ENCODE data around the gene GORAB. TPM values are rescaled to one million over a fixed set of nuclear protein-coding genes. Genes with fewer than 3 reads are reported as not detected.

The GORAB gene
- total and polyA plus RNA-seq, 2 of the 8 experiments (the other 6 are each of a cell fraction or from before 2014, with no cell fraction given): 4.0 to 9.6 TPM

DNA sequence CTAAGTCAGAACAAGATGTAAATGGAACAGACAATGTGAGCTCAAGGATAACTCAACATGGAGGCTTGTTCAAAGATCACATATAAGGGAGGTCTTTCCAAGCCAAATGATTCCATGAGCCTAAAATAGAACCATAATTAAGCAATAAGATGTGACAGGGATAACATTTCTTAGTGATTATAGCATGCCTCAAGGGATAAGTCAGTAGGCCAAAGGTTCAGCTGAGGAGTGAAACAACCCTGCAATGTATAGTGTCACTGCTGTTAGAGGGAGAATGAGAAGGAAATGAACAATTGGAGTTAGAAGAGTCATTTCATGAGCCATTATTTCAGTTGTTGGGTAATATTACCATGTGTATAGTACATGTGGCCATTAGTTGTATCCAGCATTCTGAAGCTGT, 25.0 kb downstream of the GORAB start:
- Histone ChIP-seq H3K9me3 (ENCODE audit: insufficient read depth in 2 of 2, low read depth in 1 of 2, low read length in 1 of 2) (no peaks in the 10 kb centered on the region), H3K56ac (replicated peaks; ENCODE audit: insufficient read length, low read depth, low read length) (no peak overlapping the region), H3K36me3 (ENCODE audit: control insufficient read depth in 2 of 4, insufficient read depth in 4 of 4, low read length in 3 of 4) (peaks cover 0 to 11% (median 4%) of the 10 kb centered on the region in 4 experiments; a peak in 4 of 8 replicates), H2BK5ac (ENCODE audit: low read depth, low read length) (no peak overlapping the region), H4K8ac (ENCODE audit: extremely low read depth, insufficient read depth, low read length) (no peak overlapping the region), H3K4me3 (ENCODE audit: extremely low read depth in 1 of 4, insufficient read depth in 2 of 4, low read depth in 3 of 4, low read length in 4 of 4) (no peak overlapping the region), H3K23me2 (ENCODE audit: low read depth, low read length) (no peaks in the 10 kb centered on the region), H3K18ac (ENCODE audit: extremely low read depth, low read length) (no peak overlapping the region), H2BK20ac (ENCODE audit: low read length) (no peak overlapping the region), H2BK15ac (ENCODE audit: low read length) (no peak overlapping the region), H2AFZ (ENCODE audit: low read length) (no peak overlapping the region), H3K27me3 (replicated peaks in 1 of 4; ENCODE audit: control insufficient read depth in 3 of 4, extremely low read depth in 1 of 4, insufficient read depth in 3 of 4, low read length in 3 of 4) (no peaks in the 10 kb centered on the region), H4K5ac (ENCODE audit: insufficient read length, low read depth, low read length) (no peak overlapping the region), H3K9ac (replicated peaks in 1 of 4; ENCODE audit: extremely low read depth in 1 of 4, low read depth in 3 of 4, low read length in 3 of 4) (no peak overlapping the region), H2AK5ac (ENCODE audit: low read depth, low read length) (no peak overlapping the region), H4K20me1 (replicated peaks in 1 of 2; ENCODE audit: control insufficient read depth in 1 of 2, insufficient read depth in 2 of 2, low read length in 2 of 2) (no peaks in the 10 kb centered on the region), H3K23ac (ENCODE audit: insufficient read length) (no peak overlapping the region), H2BK120ac (replicated peaks; ENCODE audit: low read depth, low read length) (no peak overlapping the region), H3K4me1 (replicated peaks in 1 of 4; ENCODE audit: control insufficient read depth in 3 of 4, insufficient read depth in 4 of 4, low read length in 3 of 4) (no peaks in the 10 kb centered on the region), H3K4ac (replicated peaks; ENCODE audit: insufficient read length, low read depth, low read length) (no peak overlapping the region), H3K79me1 (ENCODE audit: low read depth, low read length) (no peaks in the 10 kb centered on the region), H3K79me2 (ENCODE audit: control insufficient read depth in 1 of 2, insufficient read depth in 2 of 2, low read length in 2 of 2) (no peaks in the 10 kb centered on the region), H3K4me2 (ENCODE audit: insufficient read depth in 1 of 2, low read depth in 2 of 2, low read length in 2 of 2) (no peak overlapping the region), H3K27ac (ENCODE audit: low read depth, low read length) (no peak overlapping the region), H4K91ac (replicated peaks; ENCODE audit: insufficient read length, low read length) (no peak overlapping the region), H3K14ac (ENCODE audit: insufficient read length) (no peak overlapping the region), H2BK12ac (ENCODE audit: low read depth, low read length) (no peak overlapping the region)
- no peak for FAIRE-seq
- POLR2A ChIA-PET (ENCODE audit: partially characterized antibody): interaction anchor here (0.6 to 1.7 kb wide), 2 partner anchors 11 to 309 kb away, joined by 3 read pairs; no protein-coding TSS in a partner anchor
- DNase-seq (ENCODE audit: low read depth in 1 of 2, low spot score in 2 of 2): no peak
- CTCF ChIA-PET (ENCODE audit: partially characterized antibody): interaction anchor here (0.6 kb wide), 1 partner anchor 341 kb away, joined by 3 read pairs; no protein-coding TSS in a partner anchor
- no peak for TF ChIP-seq RXRA (IDR thresholded peaks at IDR 0.05; ENCODE audit: insufficient read depth, low read depth, low read length)
- TF ChIP-seq KDM5A (IDR thresholded peaks at IDR 0.05; ENCODE audit: low read length): no peak
- no peak for TF ChIP-seq CTBP2 (IDR thresholded peaks at IDR 0.05; ENCODE audit: borderline replicate concordance, insufficient read depth, insufficient read length, low read length)
- no peak for TF ChIP-seq SP1 (IDR thresholded peaks at IDR 0.05; ENCODE audit: low read depth, low read length)
- no peak for TF ChIP-seq KDM4A (IDR thresholded peaks at IDR 0.05; ENCODE audit: low read depth, low read length, severe bottlenecking)
- TF ChIP-seq CHD1 (IDR thresholded peaks at IDR 0.05; ENCODE audit: low read depth, low read length): no peak
- no peak for TF ChIP-seq CBX8 (IDR thresholded peaks at IDR 0.05; ENCODE audit: borderline replicate concordance, low read depth, low read length)
- TF ChIP-seq EP300 (IDR thresholded peaks at IDR 0.05; ENCODE audit: borderline replicate concordance in 1 of 2, low read depth in 2 of 2, low read length in 2 of 2): no peak
- no peak for TF ChIP-seq RAD21 (IDR thresholded peaks at IDR 0.05 in 1 of 2, conservative IDR thresholded peaks at IDR 0.05 in 1 of 2; ENCODE audit: low read depth in 2 of 2, low read length in 2 of 2)
- no peak for TF ChIP-seq RBBP5 (IDR thresholded peaks at IDR 0.05; ENCODE audit: borderline replicate concordance, low read depth, low read length)
- TF ChIP-seq GTF2F1 (IDR thresholded peaks at IDR 0.05; ENCODE audit: borderline replicate concordance, low read depth, low read length): no peak
- TF ChIP-seq JUND (IDR thresholded peaks at IDR 0.05; ENCODE audit: low read length): no peak
- TF ChIP-seq, protein P1, sequence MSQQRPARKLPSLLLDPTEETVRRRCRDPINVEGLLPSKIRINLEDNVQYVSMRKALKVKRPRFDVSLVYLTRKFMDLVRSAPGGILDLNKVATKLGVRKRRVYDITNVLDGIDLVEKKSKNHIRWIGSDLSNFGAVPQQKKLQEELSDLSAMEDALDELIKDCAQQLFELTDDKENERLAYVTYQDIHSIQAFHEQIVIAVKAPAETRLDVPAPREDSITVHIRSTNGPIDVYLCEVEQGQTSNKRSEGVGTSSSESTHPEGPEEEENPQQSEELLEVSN (IDR thresholded peaks at IDR 0.05): no peak

All from H1 (cell line).